ENCODE data around the gene EFTUD2. TPM values are rescaled to one million over a fixed set of nuclear protein-coding genes. Genes with fewer than 3 reads are reported as not detected.
A peak's percentile ranks its signal among the peaks of the same experiment; 100 is the strongest.

EFTUD2 gene
- total RNA-seq, 1 donor from 2014 or later, result 102 TPM

DNA sequence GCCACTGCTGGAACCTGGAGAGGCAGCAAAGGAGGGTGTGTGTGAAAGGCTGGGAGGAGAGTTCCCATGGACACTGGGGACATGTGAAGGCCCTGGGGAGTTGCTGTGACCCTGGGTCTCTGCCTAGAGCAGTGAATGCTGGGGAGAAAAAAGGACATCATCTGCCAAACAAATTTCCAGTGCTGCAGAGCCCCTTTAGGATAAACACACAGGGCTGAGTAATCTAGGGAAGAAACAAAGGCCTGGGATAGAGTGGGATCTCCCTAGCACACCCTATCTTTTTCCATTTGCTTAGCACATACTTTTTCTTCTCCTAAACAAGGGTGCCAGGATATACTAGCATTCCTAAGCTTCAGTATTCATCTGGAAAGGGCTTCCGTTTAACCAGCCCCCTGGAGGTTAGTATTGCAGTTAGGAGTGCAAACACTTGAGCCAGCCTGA lies 54.8 kb downstream of the EFTUD2 start:
- peaks cover 4% of the 10 kb centered on the region for H3K9me3 Mint-ChIP-seq (ENCODE audit: unreplicated experiment)
- TF ChIP-seq, protein P1, sequence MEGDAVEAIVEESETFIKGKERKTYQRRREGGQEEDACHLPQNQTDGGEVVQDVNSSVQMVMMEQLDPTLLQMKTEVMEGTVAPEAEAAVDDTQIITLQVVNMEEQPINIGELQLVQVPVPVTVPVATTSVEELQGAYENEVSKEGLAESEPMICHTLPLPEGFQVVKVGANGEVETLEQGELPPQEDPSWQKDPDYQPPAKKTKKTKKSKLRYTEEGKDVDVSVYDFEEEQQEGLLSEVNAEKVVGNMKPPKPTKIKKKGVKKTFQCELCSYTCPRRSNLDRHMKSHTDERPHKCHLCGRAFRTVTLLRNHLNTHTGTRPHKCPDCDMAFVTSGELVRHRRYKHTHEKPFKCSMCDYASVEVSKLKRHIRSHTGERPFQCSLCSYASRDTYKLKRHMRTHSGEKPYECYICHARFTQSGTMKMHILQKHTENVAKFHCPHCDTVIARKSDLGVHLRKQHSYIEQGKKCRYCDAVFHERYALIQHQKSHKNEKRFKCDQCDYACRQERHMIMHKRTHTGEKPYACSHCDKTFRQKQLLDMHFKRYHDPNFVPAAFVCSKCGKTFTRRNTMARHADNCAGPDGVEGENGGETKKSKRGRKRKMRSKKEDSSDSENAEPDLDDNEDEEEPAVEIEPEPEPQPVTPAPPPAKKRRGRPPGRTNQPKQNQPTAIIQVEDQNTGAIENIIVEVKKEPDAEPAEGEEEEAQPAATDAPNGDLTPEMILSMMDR (IDR thresholded peaks at IDR 0.05; ENCODE audit: partially characterized antibody, unreplicated experiment), result no peak
- H3K4me3 Mint-ChIP-seq (ENCODE audit: unreplicated experiment), result no peak overlapping the region
- no peak for DNase-seq
- peaks cover 6% of the 10 kb centered on the region for H3K27me3 Mint-ChIP-seq (ENCODE audit: unreplicated experiment)
- peaks cover 29% of the 10 kb centered on the region for H3K4me1 Mint-ChIP-seq (ENCODE audit: low read depth, unreplicated experiment)
- H3K27ac Mint-ChIP-seq (ENCODE audit: unreplicated experiment), result peak overlapping the region; percentile 17
- no peaks in the 10 kb centered on the region for H3K36me3 Mint-ChIP-seq (ENCODE audit: unreplicated experiment)

DNA sequence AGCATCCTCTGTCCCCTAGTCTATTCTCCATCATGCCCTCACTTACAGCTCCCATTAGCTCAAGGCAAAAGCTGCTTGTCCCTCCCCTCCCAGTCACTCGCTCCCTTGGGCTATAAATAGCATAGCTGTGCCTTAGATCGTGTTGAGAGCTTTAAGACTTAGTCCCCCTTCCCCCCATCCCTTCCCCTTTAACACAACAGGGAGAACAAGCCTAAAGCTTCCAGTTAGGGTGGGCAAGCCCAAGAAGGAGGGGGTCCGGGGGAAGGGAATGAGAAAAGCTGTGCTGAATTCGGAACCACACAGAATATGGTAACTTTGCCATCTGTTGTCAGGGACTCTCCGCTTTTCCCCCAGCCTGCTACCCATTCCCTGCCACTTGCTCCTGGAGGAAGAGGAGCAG lies 56.5 kb downstream of the EFTUD2 start:
- Mint-ChIP-seq H3K9me3 (ENCODE audit: unreplicated experiment) (peaks cover 3% of the 10 kb centered on the region), H3K36me3 (ENCODE audit: unreplicated experiment) (no peaks in the 10 kb centered on the region), H3K4me1 (ENCODE audit: low read depth, unreplicated experiment) (peaks cover 21% of the 10 kb centered on the region), H3K27ac (ENCODE audit: unreplicated experiment) (peak overlapping the region; percentile 71), H3K27me3 (ENCODE audit: unreplicated experiment) (peaks cover 4% of the 10 kb centered on the region), H3K4me3 (ENCODE audit: unreplicated experiment) (peak overlapping the region; percentile 67)
- TF ChIP-seq, protein P1 (IDR thresholded peaks at IDR 0.05; ENCODE audit: partially characterized antibody, unreplicated experiment), result no peak
- DNase-seq, result no peak

DNA sequence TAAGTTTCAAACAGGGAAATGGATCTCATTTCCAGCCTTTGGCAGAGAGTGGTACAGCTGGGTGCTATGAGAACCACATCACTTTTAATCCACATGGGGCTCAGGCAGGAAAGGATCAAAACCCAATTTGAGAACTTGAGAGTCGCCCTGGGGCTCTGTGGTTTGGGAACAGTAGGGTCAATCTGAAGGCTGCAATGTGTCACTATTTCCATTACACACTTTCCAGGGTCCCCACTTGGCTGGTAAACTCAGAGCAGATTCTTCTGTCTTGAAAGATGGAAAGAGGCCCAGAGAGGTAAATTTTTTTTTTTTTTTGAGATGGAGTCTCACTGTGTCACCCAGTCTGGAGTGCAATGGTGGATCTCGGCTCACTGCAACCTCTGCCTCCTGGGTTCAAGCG lies 58.3 kb downstream of the EFTUD2 start:
- TF ChIP-seq, protein P1 (IDR thresholded peaks at IDR 0.05; ENCODE audit: partially characterized antibody, unreplicated experiment), result no peak
- Mint-ChIP-seq H3K36me3 (ENCODE audit: unreplicated experiment) (no peaks in the 10 kb centered on the region), H3K4me1 (ENCODE audit: low read depth, unreplicated experiment) (peaks cover 15% of the 10 kb centered on the region), H3K9me3 (ENCODE audit: unreplicated experiment) (no peaks in the 10 kb centered on the region), H3K4me3 (ENCODE audit: unreplicated experiment) (no peak overlapping the region), H3K27me3 (ENCODE audit: unreplicated experiment) (no peaks in the 10 kb centered on the region), H3K27ac (ENCODE audit: unreplicated experiment) (no peak overlapping the region)
- DNase-seq, result no peak

DNA sequence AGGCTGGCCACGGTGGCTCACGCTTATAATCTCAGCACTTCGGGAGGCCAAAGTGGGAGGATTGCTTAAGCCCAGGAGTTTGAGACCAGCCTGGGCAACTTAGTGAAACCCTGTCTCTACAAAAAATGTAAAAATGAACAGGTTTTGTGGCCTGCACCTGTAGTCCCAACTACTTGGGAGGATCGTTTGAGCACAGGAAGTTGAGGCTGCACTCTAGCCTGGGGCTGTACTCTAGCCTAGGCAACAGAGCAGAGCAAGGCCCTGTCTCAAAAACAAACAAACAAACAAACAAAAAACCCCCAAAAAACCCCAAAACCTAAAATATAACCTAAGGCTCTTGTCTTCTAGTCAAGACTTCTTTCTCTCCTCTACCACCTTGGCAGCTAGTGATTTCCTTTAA lies 59.0 kb downstream of the EFTUD2 start:
- no peak overlapping the region for H3K4me3 Mint-ChIP-seq (ENCODE audit: unreplicated experiment)
- H3K4me1 Mint-ChIP-seq (ENCODE audit: low read depth, unreplicated experiment), result peaks cover 15% of the 10 kb centered on the region
- H3K36me3 Mint-ChIP-seq (ENCODE audit: unreplicated experiment), result no peaks in the 10 kb centered on the region
- TF ChIP-seq, protein P1 (IDR thresholded peaks at IDR 0.05; ENCODE audit: partially characterized antibody, unreplicated experiment), result no peak
- peaks cover 2% of the 10 kb centered on the region for H3K27me3 Mint-ChIP-seq (ENCODE audit: unreplicated experiment)
- no peak overlapping the region for H3K27ac Mint-ChIP-seq (ENCODE audit: unreplicated experiment)
- DNase-seq, result no peak
- H3K9me3 Mint-ChIP-seq (ENCODE audit: unreplicated experiment), result no peaks in the 10 kb centered on the region

DNA sequence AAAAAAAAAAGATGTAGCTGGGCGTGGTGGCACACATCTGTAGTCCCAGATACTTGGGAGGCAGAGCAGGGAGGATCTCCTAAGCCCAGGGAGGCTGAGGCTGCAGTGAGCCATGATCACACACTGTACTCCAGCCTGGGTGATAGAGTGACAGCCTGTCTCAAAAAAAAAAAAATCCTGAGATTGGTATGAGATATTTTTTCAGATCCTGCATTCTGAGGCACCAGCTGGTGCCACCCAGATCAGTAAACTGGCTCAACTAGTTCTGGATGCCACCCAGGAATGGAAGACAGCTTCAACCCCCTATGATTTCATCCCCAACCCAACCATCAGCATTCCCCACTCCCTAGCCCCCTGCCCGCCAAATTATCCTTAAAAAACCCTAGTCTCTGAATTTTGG lies 62.0 kb downstream of the EFTUD2 start:
- H3K9me3 Mint-ChIP-seq (ENCODE audit: unreplicated experiment), result no peaks in the 10 kb centered on the region
- no peak overlapping the region for H3K4me3 Mint-ChIP-seq (ENCODE audit: unreplicated experiment)
- peaks cover 7% of the 10 kb centered on the region for H3K27me3 Mint-ChIP-seq (ENCODE audit: unreplicated experiment)
- no peaks in the 10 kb centered on the region for H3K4me1 Mint-ChIP-seq (ENCODE audit: low read depth, unreplicated experiment)
- no peaks in the 10 kb centered on the region for H3K36me3 Mint-ChIP-seq (ENCODE audit: unreplicated experiment)
- TF ChIP-seq, protein P1 (IDR thresholded peaks at IDR 0.05; ENCODE audit: partially characterized antibody, unreplicated experiment), result no peak
- no peak overlapping the region for H3K27ac Mint-ChIP-seq (ENCODE audit: unreplicated experiment)
- DNase-seq, result no peak
